ENCODE measurements around the gene SMIM33.
"Not testable (repeated sequence)": the region's sequence is repeated elsewhere in the genome, so short reads cannot be mapped to it uniquely, and the experiment has no call there.

SMIM33 gene

GRCh38 chr5:139494256-139494655 lies 23.5 kb downstream of the SMIM33 start:
- no peaks in the 10 kb centered on the region for H3K36me3 ChIP-seq (ENCODE audit: low read depth)
- DNase-seq (ENCODE audit: low spot score), result no peak
- TF ChIP-seq, protein P1, sequence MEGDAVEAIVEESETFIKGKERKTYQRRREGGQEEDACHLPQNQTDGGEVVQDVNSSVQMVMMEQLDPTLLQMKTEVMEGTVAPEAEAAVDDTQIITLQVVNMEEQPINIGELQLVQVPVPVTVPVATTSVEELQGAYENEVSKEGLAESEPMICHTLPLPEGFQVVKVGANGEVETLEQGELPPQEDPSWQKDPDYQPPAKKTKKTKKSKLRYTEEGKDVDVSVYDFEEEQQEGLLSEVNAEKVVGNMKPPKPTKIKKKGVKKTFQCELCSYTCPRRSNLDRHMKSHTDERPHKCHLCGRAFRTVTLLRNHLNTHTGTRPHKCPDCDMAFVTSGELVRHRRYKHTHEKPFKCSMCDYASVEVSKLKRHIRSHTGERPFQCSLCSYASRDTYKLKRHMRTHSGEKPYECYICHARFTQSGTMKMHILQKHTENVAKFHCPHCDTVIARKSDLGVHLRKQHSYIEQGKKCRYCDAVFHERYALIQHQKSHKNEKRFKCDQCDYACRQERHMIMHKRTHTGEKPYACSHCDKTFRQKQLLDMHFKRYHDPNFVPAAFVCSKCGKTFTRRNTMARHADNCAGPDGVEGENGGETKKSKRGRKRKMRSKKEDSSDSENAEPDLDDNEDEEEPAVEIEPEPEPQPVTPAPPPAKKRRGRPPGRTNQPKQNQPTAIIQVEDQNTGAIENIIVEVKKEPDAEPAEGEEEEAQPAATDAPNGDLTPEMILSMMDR (IDR thresholded peaks at IDR 0.05; ENCODE audit: poor library complexity, severe bottlenecking), result no peak

GRCh38 chr5:139494832-139495231 lies 24.0 kb downstream of the SMIM33 start:
- Histone ChIP-seq H3K27me3 (ENCODE audit: insufficient read depth, poor library complexity, severe bottlenecking) (no peaks in the 10 kb centered on the region), H3K4me3 (ENCODE audit: severe bottlenecking) (no peak overlapping the region), H3K36me3 (ENCODE audit: low read depth) (no peaks in the 10 kb centered on the region), H3K4me1 (ENCODE audit: insufficient read depth, poor library complexity, severe bottlenecking) (peaks cover 7% of the 10 kb centered on the region), H3K27ac (ENCODE audit: poor library complexity, severe bottlenecking) (no peak overlapping the region), H3K9me3 (ENCODE audit: severe bottlenecking) (no peaks in the 10 kb centered on the region)
- TF ChIP-seq, protein P1 (IDR thresholded peaks at IDR 0.05; ENCODE audit: poor library complexity, severe bottlenecking), result no peak
- DNase-seq (ENCODE audit: low spot score) (no peak), ATAC-seq (ENCODE audit: low read depth) (no peak)

More at GRCh38 chr5:139494256-139494655, 23.5 kb downstream of the SMIM33 start:
- Histone ChIP-seq H3K4me3 (ENCODE audit: severe bottlenecking) (no peak overlapping the region), H3K27ac (ENCODE audit: poor library complexity, severe bottlenecking) (no peak overlapping the region), H3K27me3 (ENCODE audit: insufficient read depth, poor library complexity, severe bottlenecking) (no peaks in the 10 kb centered on the region), H3K9me3 (ENCODE audit: severe bottlenecking) (no peaks in the 10 kb centered on the region), H3K4me1 (ENCODE audit: insufficient read depth, poor library complexity, severe bottlenecking) (peaks cover 7% of the 10 kb centered on the region)
- no peak for ATAC-seq (ENCODE audit: low read depth)

GRCh38 chr5:139495638-139496435 lies 25.0 kb downstream of the SMIM33 start:
- Histone ChIP-seq H3K4me1 (ENCODE audit: insufficient read depth, poor library complexity, severe bottlenecking) (peaks cover 7% of the 10 kb centered on the region), H3K9me3 (ENCODE audit: severe bottlenecking) (no peaks in the 10 kb centered on the region), H3K27me3 (ENCODE audit: insufficient read depth, poor library complexity, severe bottlenecking) (no peaks in the 10 kb centered on the region), H3K4me3 (ENCODE audit: severe bottlenecking) (no peak overlapping the region), H3K27ac (ENCODE audit: poor library complexity, severe bottlenecking) (no peak overlapping the region), H3K36me3 (ENCODE audit: low read depth) (no peaks in the 10 kb centered on the region)
- peak; percentile 91 for ATAC-seq (ENCODE audit: low read depth)
- DNase-seq (ENCODE audit: low spot score), result no peak
- TF ChIP-seq, protein P1 (IDR thresholded peaks at IDR 0.05; ENCODE audit: poor library complexity, severe bottlenecking), result no peak

DNA sequence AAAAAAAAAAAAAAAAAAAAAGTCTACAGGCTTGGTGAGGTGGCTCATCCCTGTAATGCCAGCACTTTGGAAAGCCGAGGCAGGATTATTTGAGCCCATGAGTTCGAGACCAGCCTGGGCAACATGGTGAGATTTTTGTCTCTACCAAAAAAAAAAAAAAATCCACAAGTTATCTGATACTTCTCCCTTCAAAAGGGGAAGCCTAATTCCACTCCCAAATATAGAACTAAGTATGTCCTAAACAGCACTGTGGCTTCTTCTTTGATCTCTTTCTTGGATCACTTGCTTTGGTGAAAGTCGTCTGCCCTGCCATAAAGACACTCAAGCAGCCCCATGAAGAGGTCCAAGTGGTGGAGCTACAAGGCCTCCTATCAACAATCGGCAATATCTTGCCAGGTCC lies 30.6 kb downstream of the SMIM33 start:
- no peak for DNase-seq (ENCODE audit: low spot score)
- H3K4me1 ChIP-seq (ENCODE audit: insufficient read depth, poor library complexity, severe bottlenecking), result peaks cover 5% of the 10 kb centered on the region
- TF ChIP-seq, protein P1 (IDR thresholded peaks at IDR 0.05; ENCODE audit: poor library complexity, severe bottlenecking), result no peak
- no peaks in the 10 kb centered on the region for H3K9me3 ChIP-seq (ENCODE audit: severe bottlenecking)
- no peak overlapping the region for H3K4me3 ChIP-seq (ENCODE audit: severe bottlenecking)
- ATAC-seq (ENCODE audit: low read depth), result no peak
- H3K27ac ChIP-seq (ENCODE audit: poor library complexity, severe bottlenecking), result no peak overlapping the region
- no peaks in the 10 kb centered on the region for H3K36me3 ChIP-seq (ENCODE audit: low read depth)
- H3K27me3 ChIP-seq (ENCODE audit: insufficient read depth, poor library complexity, severe bottlenecking), result no peaks in the 10 kb centered on the region

DNA sequence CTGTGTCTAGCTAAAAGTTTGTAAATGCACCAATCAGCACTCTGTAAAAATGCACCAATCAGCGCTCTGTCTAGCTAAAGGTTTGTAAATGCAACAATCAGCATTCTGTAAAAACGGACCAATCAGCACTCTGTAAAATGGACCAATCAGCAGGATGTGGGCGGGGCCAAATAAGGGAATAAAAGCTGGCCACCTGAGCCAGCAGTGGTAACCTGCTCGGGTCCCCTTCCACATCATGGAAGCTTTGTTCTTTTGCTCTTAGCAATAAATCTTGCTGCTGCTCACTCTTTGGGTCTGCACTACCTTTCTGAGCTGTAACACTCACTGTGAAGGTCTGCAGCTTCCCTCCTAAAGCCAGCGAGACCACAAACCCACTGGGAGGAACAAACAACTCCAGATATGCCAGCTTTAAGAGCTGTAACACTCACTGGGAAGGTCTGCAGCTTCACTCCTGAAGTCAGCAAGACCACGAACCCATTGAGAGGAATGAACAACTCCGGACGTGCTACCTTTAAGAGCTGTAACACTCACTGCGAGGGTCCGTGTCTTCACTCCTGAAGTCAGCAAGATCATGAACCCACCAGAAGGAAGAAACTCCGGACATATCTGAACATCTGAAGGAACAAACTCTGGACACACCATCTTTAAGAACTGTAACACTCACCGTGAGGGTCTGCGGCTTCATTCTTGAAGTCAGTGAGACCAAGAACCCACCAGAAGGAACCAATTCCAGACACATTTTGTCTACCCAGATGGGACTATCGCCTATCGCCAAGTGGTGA lies 32.4 kb downstream of the SMIM33 start:
- not testable (repeated sequence) for H3K4me1 ChIP-seq (ENCODE audit: insufficient read depth, poor library complexity, severe bottlenecking); H3K27ac ChIP-seq (ENCODE audit: poor library complexity, severe bottlenecking); ATAC-seq (ENCODE audit: low read depth); H3K27me3 ChIP-seq (ENCODE audit: insufficient read depth, poor library complexity, severe bottlenecking); H3K36me3 ChIP-seq (ENCODE audit: low read depth); H3K9me3 ChIP-seq (ENCODE audit: severe bottlenecking); H3K4me3 ChIP-seq (ENCODE audit: severe bottlenecking); DNase-seq (ENCODE audit: low spot score)

- not testable (repeated sequence) for H3K4me3 ChIP-seq (ENCODE audit: severe bottlenecking); ATAC-seq (ENCODE audit: low read depth)
Observed at GRCh38 chr5:139503879-139504278, 33.1 kb downstream of the SMIM33 start.

DNA sequence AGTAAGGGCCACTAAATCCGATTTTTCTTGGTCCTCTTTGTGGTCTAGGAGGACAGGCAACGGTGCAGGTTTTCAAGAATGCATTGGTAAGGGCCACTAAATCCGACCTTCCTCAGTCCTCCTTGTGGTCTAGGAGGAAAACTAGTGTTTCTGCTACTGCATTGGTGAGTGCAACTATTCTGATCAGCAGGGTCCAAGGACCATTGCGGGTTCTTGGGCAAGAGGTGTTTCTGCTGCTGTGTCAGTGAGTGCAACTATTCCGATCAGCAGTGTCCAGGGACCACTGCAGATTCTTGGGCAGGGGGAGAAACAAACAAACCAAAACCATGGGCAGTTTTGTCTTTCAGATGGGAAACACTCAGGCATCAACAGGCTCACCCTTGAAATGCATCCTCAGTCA lies 33.9 kb downstream of the SMIM33 start:
- H3K27me3 ChIP-seq (ENCODE audit: insufficient read depth, poor library complexity, severe bottlenecking); DNase-seq (ENCODE audit: low spot score); ATAC-seq (ENCODE audit: low read depth); H3K9me3 ChIP-seq (ENCODE audit: severe bottlenecking); H3K4me1 ChIP-seq (ENCODE audit: insufficient read depth, poor library complexity, severe bottlenecking); H3K4me3 ChIP-seq (ENCODE audit: severe bottlenecking); H3K36me3 ChIP-seq (ENCODE audit: low read depth); H3K27ac ChIP-seq (ENCODE audit: poor library complexity, severe bottlenecking): not testable (repeated sequence)

More at GRCh38 chr5:139503879-139504278, 33.1 kb downstream of the SMIM33 start:
- not testable (repeated sequence) for H3K4me1 ChIP-seq (ENCODE audit: insufficient read depth, poor library complexity, severe bottlenecking); H3K27ac ChIP-seq (ENCODE audit: poor library complexity, severe bottlenecking); DNase-seq (ENCODE audit: low spot score); H3K27me3 ChIP-seq (ENCODE audit: insufficient read depth, poor library complexity, severe bottlenecking); H3K9me3 ChIP-seq (ENCODE audit: severe bottlenecking); H3K36me3 ChIP-seq (ENCODE audit: low read depth)
